ENCODE measurements around the gene APBA3.
"Not testable (repeated sequence)": the region's sequence is repeated elsewhere in the genome, so short reads cannot be mapped to it uniquely, and the experiment has no call there.

Gene APBA3

GRCh38 chr19:3762501-3763459 is 1.3 kb upstream of the APBA3 start, which contains the start of gene MRPL54:
TSS of gene MRPL54 (plus strand) at chr19:3762682. CDS start at chr19:3762701, 19 bp downstream.
- DNase-seq (ENCODE audit: low read depth): peak; percentile 100
- no peak for TF ChIP-seq CTCF (conservative IDR thresholded peaks at IDR 0.05; ENCODE audit: low read depth, low read length)
- H3K4me3 ChIP-seq (ENCODE audit: low read depth, low read length): peak within 1 kb of the TSS; percentile 99

GRCh38 chr19:3762130-3762473 is 610 bp upstream of the APBA3 start:
- H3K4me3 ChIP-seq (ENCODE audit: low read depth, low read length): no peak overlapping the region
- TF ChIP-seq CTCF (conservative IDR thresholded peaks at IDR 0.05; ENCODE audit: low read depth, low read length): no peak
- DNase-seq (ENCODE audit: low read depth): no peak

DNA sequence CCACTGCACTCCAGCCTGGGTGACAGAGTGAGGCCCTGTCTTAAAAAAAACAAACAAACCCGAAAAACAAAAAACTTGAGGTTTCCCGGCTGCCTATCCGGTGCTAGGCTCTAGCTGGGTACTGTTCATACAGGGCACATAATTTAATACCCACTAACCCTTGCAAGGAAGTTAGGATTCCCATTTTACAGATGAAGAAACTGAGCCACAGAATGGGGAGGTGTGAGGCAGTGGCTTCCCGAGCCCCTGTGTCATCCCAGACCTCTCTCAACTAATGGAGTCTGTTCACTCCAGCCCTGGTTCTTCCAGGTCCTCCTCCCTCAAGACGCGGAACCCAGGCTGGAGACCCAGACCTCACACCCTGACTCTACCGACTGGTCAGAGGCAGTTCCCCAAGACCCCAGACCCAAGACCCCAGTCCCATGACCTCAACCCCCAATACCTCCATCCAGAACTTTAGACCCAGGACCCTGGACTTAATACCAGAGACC is 576 bp downstream of the APBA3 start:
- peak; percentile 16 for DNase-seq (ENCODE audit: low read depth)
- peak overlapping the region; percentile 99 for H3K4me3 ChIP-seq (ENCODE audit: low read depth, low read length)
- no peak for TF ChIP-seq CTCF (conservative IDR thresholded peaks at IDR 0.05; ENCODE audit: low read depth, low read length)

GRCh38 chr19:3759482-3760254 is 1.8 kb downstream of the APBA3 start:
- TF ChIP-seq CTCF (conservative IDR thresholded peaks at IDR 0.05; ENCODE audit: low read depth, low read length): no peak
- no peak for DNase-seq (ENCODE audit: low read depth)
- no peak overlapping the region for H3K4me3 ChIP-seq (ENCODE audit: low read depth, low read length)

- not testable (repeated sequence) for H3K4me3 ChIP-seq (ENCODE audit: low read depth, low read length); DNase-seq (ENCODE audit: low read depth)
These were observed 3.2 kb downstream of the APBA3 start for GRCh38 chr19:3758297-3758696.

GRCh38 chr19:3757705-3758104 is 3.8 kb downstream of the APBA3 start:
- not testable (repeated sequence) for DNase-seq (ENCODE audit: low read depth)

DNA sequence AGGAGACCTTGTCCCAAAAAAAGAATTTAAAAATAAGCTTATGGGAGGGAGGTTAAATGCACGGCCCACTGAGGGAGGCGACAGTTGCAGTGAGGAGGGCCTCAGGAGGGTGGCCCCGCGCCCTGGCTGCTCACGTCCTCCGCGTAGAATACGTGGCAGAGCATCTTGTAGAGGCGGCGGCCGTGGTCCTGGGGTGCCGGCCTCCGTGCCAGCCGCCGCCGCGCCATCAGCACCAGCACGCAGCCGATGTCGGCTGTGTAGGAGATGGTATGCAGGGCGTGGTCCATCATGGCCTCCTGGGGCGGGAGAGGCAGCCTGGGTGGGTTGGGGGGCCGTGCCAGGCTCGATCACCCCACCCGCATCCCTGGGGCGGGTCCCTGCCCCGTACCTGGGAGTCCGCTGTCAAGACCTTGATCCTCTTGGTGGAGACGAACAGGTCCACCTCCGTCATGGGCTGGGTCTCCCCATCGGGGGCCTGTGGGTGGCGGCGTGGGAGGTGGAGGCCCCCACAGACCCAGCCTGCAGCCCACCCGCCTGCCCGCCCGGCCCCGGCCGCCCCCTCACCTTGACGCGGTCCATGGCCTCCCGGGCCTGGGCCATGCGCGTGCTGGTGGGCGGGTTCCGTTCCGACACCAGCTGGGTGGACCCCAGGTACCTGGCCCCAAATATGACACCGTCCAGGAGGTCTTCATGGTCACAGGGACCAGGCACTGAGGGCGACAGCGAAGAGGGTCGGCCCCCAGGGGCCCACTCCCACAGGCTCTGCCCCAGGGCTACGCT is 7.7 kb downstream of the APBA3 start:
- TF ChIP-seq CTCF (conservative IDR thresholded peaks at IDR 0.05; ENCODE audit: low read depth, low read length): no peak
- no peak for DNase-seq (ENCODE audit: low read depth)
- no peak overlapping the region for H3K4me3 ChIP-seq (ENCODE audit: low read depth, low read length)

More at GRCh38 chr19:3757705-3758104, 3.8 kb downstream of the APBA3 start:
- H3K4me3 ChIP-seq (ENCODE audit: low read depth, low read length): not testable (repeated sequence)

Data from choroid plexus epithelial cell (primary cell).